Activated CD8-positive, alpha-beta memory T cell treated with anti-CD3 and anti-CD28 coated beads, Interleukin-2, amount 50 U/mL, for 48 hours (primary cell): ENCODE data around the gene IFI6.
"Not testable (repeated sequence)": the region's sequence is repeated elsewhere in the genome, so short reads cannot be mapped to it uniquely, and the experiment has no call there.

Experiments used
- DNase-seq: peaks from one replicate; pipeline ENCODE4 v3.0.0-alpha.2; 2020

The IFI6 gene

DNA sequence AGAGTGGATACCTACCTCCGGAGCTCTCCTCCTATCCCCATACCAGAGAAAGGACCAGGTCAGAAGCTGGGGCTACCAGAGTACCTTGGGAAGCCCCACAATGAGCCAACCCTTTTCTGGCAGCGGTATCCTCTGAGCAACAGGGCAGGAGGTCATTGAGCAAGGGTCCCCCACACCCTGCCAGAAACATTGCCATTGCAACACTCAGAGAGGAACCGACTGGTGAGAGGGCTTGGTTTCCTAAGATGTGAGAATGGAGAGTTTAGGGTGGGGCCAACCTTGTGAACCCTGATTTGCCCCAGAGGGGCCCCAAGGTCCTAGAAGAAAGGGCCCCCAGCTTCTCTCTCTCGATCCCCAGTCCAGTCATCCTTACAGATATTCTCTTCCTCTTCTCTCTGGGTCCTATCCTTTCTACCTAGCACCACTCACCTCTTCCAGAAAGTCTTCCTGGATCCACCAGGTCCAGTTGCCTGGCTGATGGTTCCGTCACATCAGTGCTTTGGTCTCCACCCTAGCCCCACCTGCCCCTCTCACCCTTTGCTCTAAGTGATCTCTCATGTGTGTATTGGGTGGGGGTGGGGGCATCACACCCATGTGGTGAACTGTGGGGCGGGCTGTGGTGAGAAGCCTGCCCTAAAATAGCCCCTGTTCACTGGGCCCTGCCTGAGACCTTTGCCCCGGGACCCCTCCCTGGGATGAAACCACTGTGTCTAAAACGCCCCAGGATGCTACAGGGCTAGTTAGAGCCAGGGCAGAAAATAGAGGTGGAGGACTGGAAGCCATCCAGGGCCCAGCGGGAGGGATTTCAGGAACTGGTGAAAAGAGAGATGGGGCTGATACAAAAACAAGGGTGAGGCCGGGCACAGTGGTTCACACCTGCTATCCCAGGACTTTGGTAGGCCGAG lies 45.7 kb downstream of the IFI6 start:
- no peak for DNase-seq

DNA sequence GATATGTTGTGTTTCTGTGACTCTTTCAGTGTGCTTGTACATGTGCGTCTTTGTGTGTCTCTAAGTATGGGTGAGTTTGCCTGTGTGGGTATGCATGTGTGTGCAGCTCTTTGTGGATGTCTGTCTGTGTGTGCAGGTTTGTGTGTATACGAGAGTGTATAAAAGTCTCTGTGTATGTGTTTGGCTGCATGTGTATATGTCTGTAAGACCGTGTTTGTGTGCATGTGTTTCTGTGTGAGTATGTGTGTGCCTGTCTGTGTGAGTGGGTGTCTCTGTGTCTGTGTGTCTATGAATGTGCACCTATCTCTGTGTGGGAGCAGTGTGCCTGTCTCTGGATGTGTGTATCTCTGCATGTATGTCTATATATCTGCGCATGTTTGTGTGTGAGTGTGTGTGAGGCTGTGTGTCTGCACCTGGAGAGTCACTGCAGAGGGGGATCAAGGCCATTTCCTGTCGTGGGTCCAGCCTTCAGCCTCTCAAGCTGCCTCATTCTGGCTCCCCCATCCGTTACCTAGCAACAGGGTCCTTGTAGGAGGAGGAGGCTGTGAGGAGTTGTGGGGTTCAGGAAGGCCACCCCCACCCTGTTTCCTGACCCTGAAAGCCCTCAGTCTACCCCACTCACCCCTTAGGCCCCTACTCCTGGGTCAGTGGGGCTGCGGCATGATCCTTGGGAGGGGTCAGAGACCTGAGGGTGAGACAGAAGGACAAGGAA lies 47.4 kb downstream of the IFI6 start:
- DNase-seq, result no peak

DNA sequence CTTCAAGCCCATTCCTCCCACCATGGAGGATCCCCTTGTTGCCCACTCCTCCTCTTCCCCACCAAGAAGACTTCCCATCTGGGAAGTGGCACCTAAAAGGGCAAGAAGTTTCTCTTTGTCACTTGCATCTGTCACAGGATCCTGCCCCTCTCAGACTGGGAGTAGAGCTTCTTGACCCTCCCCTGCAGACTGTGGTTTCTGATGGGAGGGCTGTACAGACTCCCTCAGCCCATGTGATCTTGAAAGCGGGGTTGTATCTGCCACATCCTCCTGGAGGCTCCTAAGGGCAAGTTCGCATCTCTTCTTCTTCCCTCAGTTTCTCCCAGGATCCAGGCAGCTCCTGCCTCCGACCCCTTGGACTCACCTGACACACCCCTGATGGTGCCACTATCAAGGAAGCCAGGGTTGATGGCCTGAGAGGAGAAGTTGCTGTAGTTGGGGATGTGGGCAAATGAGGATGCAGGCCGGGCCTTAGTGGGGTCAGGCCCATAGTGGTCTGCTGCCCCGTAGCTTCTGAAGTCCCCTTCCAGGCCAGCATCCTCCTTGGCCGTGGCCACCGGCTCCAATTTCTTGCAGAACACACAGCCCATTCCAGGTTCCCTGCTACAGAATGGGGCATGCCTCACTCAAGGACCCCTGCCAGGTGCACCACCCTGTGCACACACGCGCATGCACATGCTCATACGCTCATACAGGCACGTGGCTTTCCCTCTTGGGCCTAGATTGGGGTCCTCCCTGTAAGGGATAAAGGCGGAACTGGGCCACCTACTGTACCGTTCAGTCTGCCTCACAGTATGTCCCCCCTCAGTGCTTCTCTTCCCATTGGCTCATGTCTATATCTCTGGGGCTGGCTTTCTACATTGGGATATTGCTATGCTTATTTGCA lies 48.4 kb downstream of the IFI6 start:
- DNase-seq, result no peak

- DNase-seq, result no peak
Observed at GRCh38 chr1:27622828-27623227, 49.2 kb downstream of the IFI6 start.

DNA sequence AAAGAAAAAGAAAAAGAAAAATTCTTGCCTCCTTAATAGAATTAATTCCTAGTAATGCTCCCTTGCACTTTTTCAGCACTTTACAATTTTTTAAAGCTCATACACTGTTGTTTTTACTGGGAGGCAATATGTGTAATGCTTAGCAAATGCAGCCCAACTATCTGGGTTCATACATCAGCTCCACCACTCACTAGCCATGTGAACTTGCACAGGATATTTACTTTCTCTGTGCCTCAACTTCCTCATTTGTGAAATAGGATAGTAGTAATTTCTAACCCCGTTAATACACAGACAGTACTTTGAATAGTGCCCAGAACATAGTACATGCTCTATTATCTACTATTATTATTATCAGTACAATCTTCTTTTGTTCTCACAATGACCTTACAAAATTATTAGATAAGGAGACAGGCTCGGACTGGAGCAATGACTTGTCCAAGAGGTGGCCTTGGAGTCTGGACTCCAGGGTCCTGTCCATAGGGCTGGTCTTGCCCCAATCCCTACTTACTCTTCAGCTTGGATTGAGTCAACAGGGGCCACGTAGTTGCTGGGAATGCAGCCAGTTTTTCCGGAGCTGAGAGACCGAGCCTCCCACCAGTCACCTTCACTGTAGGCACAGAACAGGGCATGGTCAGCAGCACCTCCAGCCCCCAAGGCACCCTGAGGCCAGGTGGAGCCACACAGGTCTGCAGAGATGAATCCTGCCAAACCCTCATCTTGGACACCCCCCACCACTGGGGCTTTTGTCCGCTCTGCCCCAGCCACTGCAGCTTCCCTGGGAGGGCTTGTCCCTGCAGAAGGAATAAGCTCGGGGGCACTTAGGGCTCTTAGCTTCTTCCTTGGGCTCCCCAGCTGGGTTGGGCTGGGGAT lies 50.7 kb downstream of the IFI6 start:
- DNase-seq, result no peak

- not testable (repeated sequence) for DNase-seq
Observed at GRCh38 chr1:27619782-27620438, 52.1 kb downstream of the IFI6 start.

DNA sequence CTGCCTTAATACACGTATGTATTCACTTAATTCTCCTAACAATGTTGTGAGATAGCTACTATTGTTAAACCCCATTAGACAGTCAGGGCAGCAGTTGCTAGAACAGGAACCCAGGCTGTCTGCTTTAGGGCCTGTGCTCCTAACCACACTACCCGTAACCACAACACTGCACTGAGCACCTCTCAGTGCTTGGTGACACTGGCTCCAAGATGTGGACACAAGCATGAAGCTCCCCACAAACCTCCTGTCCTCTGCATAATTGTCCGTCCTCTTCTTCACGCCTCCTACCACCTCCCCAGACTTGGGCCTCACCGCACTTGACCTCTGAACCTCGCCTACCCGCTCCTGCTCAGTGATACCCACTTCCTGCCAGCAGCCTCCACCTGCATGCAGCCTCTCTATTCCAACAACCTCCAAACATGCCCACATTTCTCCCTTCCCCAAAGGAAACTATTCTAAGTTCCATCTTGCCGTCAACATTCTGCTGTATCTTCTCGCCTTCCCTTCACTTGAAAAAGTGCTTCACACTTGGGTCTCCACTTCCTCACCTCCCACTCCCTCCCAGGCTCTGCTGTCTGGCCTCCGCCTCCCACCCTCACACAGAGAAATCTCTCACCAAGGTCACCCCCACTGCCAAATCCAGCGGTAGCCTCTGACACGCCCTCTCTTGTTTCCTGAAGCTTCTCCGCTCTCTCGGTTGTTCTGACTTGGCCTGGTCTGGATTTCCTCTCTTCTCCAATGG lies 53.5 kb downstream of the IFI6 start:
- DNase-seq, result peak; percentile 60

DNA sequence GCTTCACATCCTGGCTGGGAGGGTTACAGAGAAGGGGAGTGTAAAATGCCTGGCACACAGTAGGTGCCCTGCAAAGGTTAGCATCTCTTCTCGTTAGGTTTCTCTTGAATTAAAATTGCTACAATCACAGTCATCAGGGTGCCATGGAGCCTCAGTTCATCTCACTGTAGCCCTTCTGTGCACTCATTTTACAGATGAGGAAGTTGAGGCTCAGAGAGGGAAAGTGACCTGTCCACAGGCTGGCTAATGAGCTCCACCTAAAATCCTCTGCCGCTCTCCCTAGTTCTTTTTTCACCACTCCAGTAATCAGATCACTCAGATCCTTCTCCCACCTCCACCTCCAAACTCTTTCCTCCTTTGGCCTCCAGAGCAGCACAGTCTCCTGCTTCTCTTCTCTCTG lies 54.6 kb downstream of the IFI6 start:
- DNase-seq, result no peak

DNA sequence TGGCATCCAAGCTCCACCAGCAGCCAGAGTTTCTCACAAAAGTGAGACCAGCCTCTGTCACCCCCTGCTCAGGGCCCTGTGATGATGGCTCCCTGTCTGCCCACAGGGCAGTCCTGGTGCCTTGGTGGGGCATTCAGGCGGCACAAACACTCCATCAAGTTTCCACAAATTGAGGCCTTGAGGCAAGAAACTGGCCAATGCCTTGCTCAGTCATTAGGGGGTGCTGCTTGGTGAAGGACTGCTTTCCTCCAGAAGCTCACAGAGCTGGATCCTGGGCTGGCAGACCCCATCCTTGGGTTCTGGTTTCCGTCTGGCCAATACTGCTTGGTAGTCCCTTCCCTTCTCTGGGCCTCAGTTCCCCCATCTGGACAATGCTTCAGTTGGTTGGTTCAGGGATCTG lies 55.6 kb downstream of the IFI6 start:
- no peak for DNase-seq
